Measurements from ENCODE around the gene HCN2.

Gene HCN2

GRCh38 chr19:641702-642101 lies 52.0 kb downstream of the HCN2 start:
- DNase-seq (ENCODE audit: low read depth), result no peak

- no peak for DNase-seq (ENCODE audit: low read depth)
Measured at GRCh38 chr19:642767-643727, 53.4 kb downstream of the HCN2 start.

GRCh38 chr19:643736-644135 lies 54.1 kb downstream of the HCN2 start:
- DNase-seq (ENCODE audit: low read depth), result no peak

GRCh38 chr19:644363-644762 lies 54.7 kb downstream of the HCN2 start:
- DNase-seq (ENCODE audit: low read depth), result no peak

- no peak for DNase-seq (ENCODE audit: low read depth)
Measured at GRCh38 chr19:644789-645188, 55.1 kb downstream of the HCN2 start.

- DNase-seq (ENCODE audit: low read depth), result no peak
Measured at GRCh38 chr19:645912-646778, 56.5 kb downstream of the HCN2 start.

- no peak for DNase-seq (ENCODE audit: low read depth)
Measured at GRCh38 chr19:646779-647565, 57.3 kb downstream of the HCN2 start.

GRCh38 chr19:647566-648284 lies 58.0 kb downstream of the HCN2 start:
- no peak for DNase-seq (ENCODE audit: low read depth)

- no peak for DNase-seq (ENCODE audit: low read depth)
Measured at GRCh38 chr19:648305-648704, 58.6 kb downstream of the HCN2 start.

GRCh38 chr19:648904-649801 lies 59.5 kb downstream of the HCN2 start:
- DNase-seq (ENCODE audit: low read depth), result no peak

GRCh38 chr19:650121-650520 lies 60.4 kb downstream of the HCN2 start:
- no peak for DNase-seq (ENCODE audit: low read depth)

- DNase-seq (ENCODE audit: low read depth), result no peak
Measured at GRCh38 chr19:651114-651818, 61.6 kb downstream of the HCN2 start.

GRCh38 chr19:651991-652390 lies 62.3 kb downstream of the HCN2 start:
- DNase-seq (ENCODE audit: low read depth), result no peak

- DNase-seq (ENCODE audit: low read depth), result no peak
Measured at GRCh38 chr19:652467-653389, 63.0 kb downstream of the HCN2 start.

- no peak for DNase-seq (ENCODE audit: low read depth)
Measured at GRCh38 chr19:653425-653824, 63.7 kb downstream of the HCN2 start.

GRCh38 chr19:655691-656090 lies 66.0 kb downstream of the HCN2 start:
- DNase-seq (ENCODE audit: low read depth), result no peak

- DNase-seq (ENCODE audit: low read depth), result no peak
Measured at GRCh38 chr19:656751-657559, 67.3 kb downstream of the HCN2 start.

GRCh38 chr19:657611-658010 lies 67.9 kb downstream of the HCN2 start:
- DNase-seq (ENCODE audit: low read depth), result no peak
